ENCODE results near the gene MCCD1. TPM values are rescaled to one million over a fixed set of nuclear protein-coding genes. Genes with fewer than 3 reads are reported as not detected.
"Not testable (repeated sequence)": the region's sequence is repeated elsewhere in the genome, so short reads cannot be mapped to it uniquely, and the experiment has no call there.

MCCD1 gene, protein sequence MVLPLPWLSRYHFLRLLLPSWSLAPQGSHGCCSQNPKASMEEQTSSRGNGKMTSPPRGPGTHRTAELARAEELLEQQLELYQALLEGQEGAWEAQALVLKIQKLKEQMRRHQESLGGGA
- not detected for total RNA-seq

DNA sequence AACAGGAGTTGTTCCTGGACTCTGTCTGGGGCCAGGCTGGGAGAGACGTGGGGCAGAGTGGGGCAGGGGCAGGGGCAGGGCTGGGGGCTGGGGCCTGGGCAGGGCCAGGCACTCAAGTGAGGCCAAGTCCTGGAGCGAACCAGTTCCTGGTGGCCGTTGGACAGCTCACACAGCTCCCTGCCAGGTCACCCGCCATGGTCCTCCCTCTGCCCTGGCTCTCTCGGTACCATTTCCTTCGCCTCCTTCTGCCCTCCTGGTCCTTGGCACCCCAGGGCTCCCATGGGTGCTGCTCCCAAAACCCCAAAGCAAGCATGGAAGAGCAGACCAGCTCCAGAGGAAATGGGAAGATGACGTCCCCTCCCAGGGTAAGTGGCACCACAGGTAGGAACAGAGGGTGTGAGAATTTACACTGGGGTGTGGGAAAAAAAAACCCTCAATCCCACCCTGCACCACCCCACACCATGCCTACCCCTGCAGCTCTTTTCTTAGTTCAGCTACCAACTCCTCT lies at the start of gene MCCD1:
TSS of gene MCCD1 (plus strand) at position 142 of the 508 bp plus-strand sequence. CDS start at position 195, 53 bp downstream.
- Histone ChIP-seq H3K27ac (ENCODE audit: low read depth, low read length) (no peak within 1 kb of the TSS), H3K9me3 (ENCODE audit: control insufficient read depth in 3 of 3, low read length in 3 of 3) (no peaks in the 10 kb centered on the region), H3K27me3 (ENCODE audit: control insufficient read depth in 3 of 3, insufficient read depth in 3 of 3, low read length in 3 of 3) (no peaks in the 10 kb centered on the region), H3K36me3 (ENCODE audit: control insufficient read depth in 3 of 3, insufficient read depth in 3 of 3, low read length in 3 of 3) (peaks cover 30 to 39% (median 37%) of the 10 kb centered on the region in 3 donors), H3K4me1 (ENCODE audit: control insufficient read depth in 3 of 3, insufficient read depth in 3 of 3, low read length in 3 of 3) (peaks cover 3 to 4% (median 4%) of the 10 kb centered on the region in 3 donors), H3K9ac (ENCODE audit: low read depth in 1 of 3, low read length in 3 of 3) (no peak within 1 kb of the TSS), H3K4me3 (ENCODE audit: low read length in 3 of 3) (no peak within 1 kb of the TSS)

- Histone ChIP-seq H3K27ac (ENCODE audit: low read depth, low read length) (no peak overlapping the region), H3K4me1 (ENCODE audit: control insufficient read depth in 3 of 3, insufficient read depth in 3 of 3, low read length in 3 of 3) (no peaks in the 10 kb centered on the region), H3K27me3 (ENCODE audit: control insufficient read depth in 3 of 3, insufficient read depth in 3 of 3, low read length in 3 of 3) (peaks cover 0 to 12% (median 5%) of the 10 kb centered on the region in 3 donors), H3K9ac (ENCODE audit: low read depth in 1 of 3, low read length in 3 of 3) (no peak overlapping the region), H3K36me3 (ENCODE audit: control insufficient read depth in 3 of 3, insufficient read depth in 3 of 3, low read length in 3 of 3) (no peaks in the 10 kb centered on the region), H3K4me3 (ENCODE audit: low read length in 3 of 3) (no peak overlapping the region), H3K9me3 (ENCODE audit: control insufficient read depth in 3 of 3, low read length in 3 of 3) (no peaks in the 10 kb centered on the region)
These were observed 49.4 kb upstream of the MCCD1 start for GRCh38 chr6:31479151-31479932.

DNA sequence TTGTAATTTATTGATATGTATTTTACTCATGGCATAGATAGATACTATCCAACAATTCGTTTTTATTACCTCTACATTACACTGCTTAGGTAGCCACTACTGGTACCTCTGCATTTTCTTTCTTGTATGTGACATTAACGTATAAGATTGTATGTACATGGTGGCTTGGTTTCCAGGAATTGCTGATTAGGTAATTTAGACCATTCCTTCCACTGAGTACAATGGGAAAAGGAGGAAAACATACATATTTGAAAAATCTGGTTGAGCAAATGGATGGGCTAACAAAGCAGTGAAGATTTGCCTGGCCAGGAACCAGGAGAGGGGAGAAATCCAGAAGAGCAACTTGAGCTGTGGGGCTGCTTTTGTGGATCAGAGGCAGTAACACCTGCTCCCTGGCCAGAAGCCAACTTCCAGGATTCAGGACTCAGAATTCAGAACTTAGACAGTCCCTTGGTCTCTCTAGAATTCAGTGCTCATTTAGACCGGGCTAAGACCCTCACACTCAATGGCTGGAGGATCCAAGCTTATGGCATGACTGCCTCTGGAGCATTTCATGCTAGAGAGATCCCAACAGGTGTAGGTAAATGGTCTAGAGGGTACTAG lies 48.7 kb upstream of the MCCD1 start:
- Histone ChIP-seq H3K36me3 (ENCODE audit: control insufficient read depth in 3 of 3, insufficient read depth in 3 of 3, low read length in 3 of 3) (no peaks in the 10 kb centered on the region), H3K9me3 (ENCODE audit: control insufficient read depth in 3 of 3, low read length in 3 of 3) (no peaks in the 10 kb centered on the region), H3K27me3 (ENCODE audit: control insufficient read depth in 3 of 3, insufficient read depth in 3 of 3, low read length in 3 of 3) (peaks cover 0 to 12% (median 5%) of the 10 kb centered on the region in 3 donors)

DNA sequence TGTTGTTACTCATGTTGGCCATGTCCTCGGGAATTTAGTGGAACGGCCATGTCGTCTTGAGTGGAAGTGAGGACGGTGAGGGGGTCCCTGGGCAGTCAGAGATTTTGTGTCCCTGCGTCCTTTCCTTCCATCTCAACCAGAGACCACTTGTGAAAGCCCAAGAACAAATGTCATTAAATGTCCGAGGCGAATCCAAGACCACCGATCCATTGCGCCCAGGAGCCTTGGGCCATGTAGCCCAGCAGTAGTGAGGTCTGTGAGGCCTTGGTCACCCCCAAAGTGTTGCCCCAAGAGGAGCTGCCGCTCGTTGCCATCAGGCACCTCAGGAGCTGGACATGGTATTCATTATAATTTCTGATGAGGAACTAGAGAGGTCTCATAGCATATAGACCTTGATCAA lies 48.2 kb upstream of the MCCD1 start:
- Histone ChIP-seq H3K9me3 (ENCODE audit: control insufficient read depth in 3 of 3, low read length in 3 of 3) (no peaks in the 10 kb centered on the region), H3K27ac (ENCODE audit: low read depth, low read length) (no peak overlapping the region), H3K27me3 (ENCODE audit: control insufficient read depth in 3 of 3, insufficient read depth in 3 of 3, low read length in 3 of 3) (peaks cover 0 to 12% (median 5%) of the 10 kb centered on the region in 3 donors), H3K9ac (ENCODE audit: low read depth in 1 of 3, low read length in 3 of 3) (no peak overlapping the region), H3K4me1 (ENCODE audit: control insufficient read depth in 3 of 3, insufficient read depth in 3 of 3, low read length in 3 of 3) (no peaks in the 10 kb centered on the region), H3K4me3 (ENCODE audit: low read length in 3 of 3) (no peak overlapping the region), H3K36me3 (ENCODE audit: control insufficient read depth in 3 of 3, insufficient read depth in 3 of 3, low read length in 3 of 3) (no peaks in the 10 kb centered on the region)

More for the DNA sequence above, 48.7 kb upstream of the MCCD1 start:
- Histone ChIP-seq H3K9ac (ENCODE audit: low read depth in 1 of 3, low read length in 3 of 3) (no peak overlapping the region), H3K4me3 (ENCODE audit: low read length in 3 of 3) (no peak overlapping the region), H3K4me1 (ENCODE audit: control insufficient read depth in 3 of 3, insufficient read depth in 3 of 3, low read length in 3 of 3) (no peaks in the 10 kb centered on the region), H3K27ac (ENCODE audit: low read depth, low read length) (no peak overlapping the region)

GRCh38 chr6:31483392-31483791 lies 45.4 kb upstream of the MCCD1 start:
- Histone ChIP-seq H3K27me3 (ENCODE audit: control insufficient read depth in 3 of 3, insufficient read depth in 3 of 3, low read length in 3 of 3) (peaks cover 0 to 9% (median 5%) of the 10 kb centered on the region in 3 donors), H3K36me3 (ENCODE audit: control insufficient read depth in 3 of 3, insufficient read depth in 3 of 3, low read length in 3 of 3) (no peaks in the 10 kb centered on the region), H3K27ac (ENCODE audit: low read depth, low read length) (no peak overlapping the region), H3K4me1 (ENCODE audit: control insufficient read depth in 3 of 3, insufficient read depth in 3 of 3, low read length in 3 of 3) (no peaks in the 10 kb centered on the region), H3K9me3 (ENCODE audit: control insufficient read depth in 3 of 3, low read length in 3 of 3) (no peaks in the 10 kb centered on the region), H3K4me3 (ENCODE audit: low read length in 3 of 3) (no peak overlapping the region), H3K9ac (ENCODE audit: low read depth in 1 of 3, low read length in 3 of 3) (no peak overlapping the region)

DNA sequence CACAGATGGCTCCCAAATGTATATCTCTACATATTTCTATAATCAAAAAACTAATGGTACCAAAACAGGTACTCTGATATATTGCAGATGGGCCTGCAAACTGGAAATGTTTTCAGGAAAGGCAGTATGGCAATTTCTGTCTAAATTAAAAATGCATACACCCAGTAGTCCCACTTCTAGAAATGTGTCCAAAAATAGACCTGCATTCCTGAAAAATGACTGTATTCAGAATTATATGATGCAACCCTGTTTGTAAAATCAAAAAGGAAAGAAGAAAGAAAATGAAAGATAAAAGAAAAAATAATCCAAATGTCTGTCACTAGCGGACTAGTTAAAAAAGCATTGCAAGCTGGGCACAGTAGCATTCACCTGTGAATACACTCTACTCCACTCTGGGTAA lies 43.7 kb upstream of the MCCD1 start:
- no peaks in the 10 kb centered on the region for H3K4me1 ChIP-seq (ENCODE audit: control insufficient read depth in 3 of 3, insufficient read depth in 3 of 3, low read length in 3 of 3)
- H3K27me3 ChIP-seq (ENCODE audit: control insufficient read depth in 3 of 3, insufficient read depth in 3 of 3, low read length in 3 of 3) = peaks cover under 1 to 3% (median 3%) of the 10 kb centered on the region in 3 donors
- H3K27ac ChIP-seq (ENCODE audit: low read depth, low read length) = no peak overlapping the region
- no peak overlapping the region for H3K4me3 ChIP-seq (ENCODE audit: low read length in 3 of 3)
- H3K36me3 ChIP-seq (ENCODE audit: control insufficient read depth in 3 of 3, insufficient read depth in 3 of 3, low read length in 3 of 3) = no peaks in the 10 kb centered on the region
- no peak overlapping the region for H3K9ac ChIP-seq (ENCODE audit: low read depth in 1 of 3, low read length in 3 of 3)
- H3K9me3 ChIP-seq (ENCODE audit: control insufficient read depth in 3 of 3, low read length in 3 of 3) = no peaks in the 10 kb centered on the region

GRCh38 chr6:31486065-31486837 lies 42.5 kb upstream of the MCCD1 start:
- not testable (repeated sequence) for H3K27ac ChIP-seq (ENCODE audit: low read depth, low read length)

DNA sequence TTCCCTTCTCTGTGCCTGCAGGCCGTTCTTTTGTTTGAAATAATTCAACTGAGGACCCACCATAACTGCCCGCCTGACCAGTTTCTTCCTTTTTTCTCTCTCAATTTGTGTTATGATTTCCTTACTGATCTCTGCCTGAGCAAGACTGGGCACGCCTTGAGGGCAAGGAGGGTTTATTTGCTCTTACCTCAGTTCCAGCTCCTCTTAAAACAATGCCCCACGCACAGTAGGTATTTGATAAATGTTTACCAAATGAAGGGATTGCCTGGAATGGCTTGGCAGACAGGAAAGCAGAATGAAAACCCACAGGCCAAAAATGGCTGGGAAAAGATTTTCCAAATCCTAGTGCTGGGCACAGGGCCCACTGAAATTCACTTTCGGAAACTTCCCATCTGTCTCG lies 41.1 kb upstream of the MCCD1 start:
- not testable (repeated sequence) for H3K9ac ChIP-seq (ENCODE audit: low read depth in 1 of 3, low read length in 3 of 3); H3K9me3 ChIP-seq (ENCODE audit: control insufficient read depth in 3 of 3, low read length in 3 of 3); H3K4me3 ChIP-seq (ENCODE audit: low read length in 3 of 3); H3K36me3 ChIP-seq (ENCODE audit: control insufficient read depth in 3 of 3, insufficient read depth in 3 of 3, low read length in 3 of 3); H3K4me1 ChIP-seq (ENCODE audit: control insufficient read depth in 3 of 3, insufficient read depth in 3 of 3, low read length in 3 of 3); H3K27ac ChIP-seq (ENCODE audit: low read depth, low read length)
- H3K27me3 ChIP-seq (ENCODE audit: control insufficient read depth in 3 of 3, insufficient read depth in 3 of 3, low read length in 3 of 3) = peaks cover 3 to 14% (median 4%) of the 10 kb centered on the region in 3 donors

More at GRCh38 chr6:31486065-31486837, 42.5 kb upstream of the MCCD1 start:
- not testable (repeated sequence) for H3K36me3 ChIP-seq (ENCODE audit: control insufficient read depth in 3 of 3, insufficient read depth in 3 of 3, low read length in 3 of 3); H3K9ac ChIP-seq (ENCODE audit: low read depth in 1 of 3, low read length in 3 of 3); H3K9me3 ChIP-seq (ENCODE audit: control insufficient read depth in 3 of 3, low read length in 3 of 3); H3K4me1 ChIP-seq (ENCODE audit: control insufficient read depth in 3 of 3, insufficient read depth in 3 of 3, low read length in 3 of 3); H3K4me3 ChIP-seq (ENCODE audit: low read length in 3 of 3)
- H3K27me3 ChIP-seq (ENCODE audit: control insufficient read depth in 3 of 3, insufficient read depth in 3 of 3, low read length in 3 of 3) = peaks cover 3 to 10% (median 4%) of the 10 kb centered on the region in 3 donors

GRCh38 chr6:31489086-31489485 lies 39.7 kb upstream of the MCCD1 start:
- no peaks in the 10 kb centered on the region for H3K9me3 ChIP-seq (ENCODE audit: control insufficient read depth in 3 of 3, low read length in 3 of 3)
- peaks cover 4 to 6% (median 5%) of the 10 kb centered on the region in 3 donors for H3K4me1 ChIP-seq (ENCODE audit: control insufficient read depth in 3 of 3, insufficient read depth in 3 of 3, low read length in 3 of 3)
- H3K36me3 ChIP-seq (ENCODE audit: control insufficient read depth in 3 of 3, insufficient read depth in 3 of 3, low read length in 3 of 3) = no peaks in the 10 kb centered on the region
- no peak overlapping the region for H3K9ac ChIP-seq (ENCODE audit: low read depth in 1 of 3, low read length in 3 of 3)
- no peak overlapping the region for H3K27ac ChIP-seq (ENCODE audit: low read depth, low read length)
- H3K4me3 ChIP-seq (ENCODE audit: low read length in 3 of 3) = no peak overlapping the region
- peaks cover 3 to 19% (median 4%) of the 10 kb centered on the region in 3 donors for H3K27me3 ChIP-seq (ENCODE audit: control insufficient read depth in 3 of 3, insufficient read depth in 3 of 3, low read length in 3 of 3)

All from skeletal muscle tissue (tissue), 4 donors.